Measurements from ENCODE around the gene EXOC2. TPM values are rescaled to one million over a fixed set of nuclear protein-coding genes. Genes with fewer than 3 reads are reported as not detected.

Gene EXOC2
- total RNA-seq, 3 donors from 2014 or later (not counting 1 experiment from before 2014, with no cell fraction given), result 22.1 to 30.8 (median 26.5) TPM

DNA sequence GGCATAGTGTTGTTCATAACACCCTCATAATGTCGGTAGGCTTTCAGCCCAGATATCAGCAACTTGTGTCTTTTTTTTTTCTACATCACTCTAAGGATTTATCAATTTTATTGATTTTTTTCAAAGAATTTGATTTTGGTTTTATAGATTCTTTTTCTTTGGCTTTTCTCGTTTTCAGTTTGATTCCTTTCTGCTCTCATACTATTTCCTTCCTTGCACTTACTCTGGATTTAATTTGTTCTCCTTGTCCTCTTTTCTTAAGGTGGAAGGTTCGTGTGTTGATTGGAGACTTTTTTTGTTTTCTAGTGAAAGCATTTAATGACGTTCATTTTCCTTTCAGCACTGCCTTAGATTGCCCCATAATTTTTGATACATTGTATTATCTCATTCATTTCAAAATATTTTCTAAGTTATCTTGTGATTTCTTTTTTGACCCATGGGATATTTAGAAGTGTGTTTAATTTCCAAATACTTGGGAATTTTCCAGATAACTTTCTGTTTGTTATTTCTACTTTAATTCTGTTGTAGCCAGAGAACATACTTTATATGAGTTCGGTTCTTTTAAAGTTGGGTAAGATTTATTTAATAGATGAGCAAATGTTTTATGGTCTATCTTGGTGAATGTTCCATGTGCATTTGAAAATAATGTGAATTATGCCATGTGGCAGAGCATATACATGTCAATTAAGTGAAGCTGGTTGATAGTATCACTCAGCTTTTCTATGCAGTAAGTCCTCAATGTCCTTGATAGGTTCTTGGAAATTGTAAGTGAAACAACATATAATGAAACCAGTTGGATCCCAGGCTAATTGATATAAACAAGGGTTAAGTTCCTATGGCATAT, 238.6 kb downstream of the EXOC2 start:
- no peaks in the 10 kb centered on the region for H3K9me3 Mint-ChIP-seq
- DNase-seq (no peak), ATAC-seq (no peak)
- H3K36me3 Mint-ChIP-seq, result no peaks in the 10 kb centered on the region
- no peak overlapping the region for H3K4me3 Mint-ChIP-seq
- TF ChIP-seq, protein P1, sequence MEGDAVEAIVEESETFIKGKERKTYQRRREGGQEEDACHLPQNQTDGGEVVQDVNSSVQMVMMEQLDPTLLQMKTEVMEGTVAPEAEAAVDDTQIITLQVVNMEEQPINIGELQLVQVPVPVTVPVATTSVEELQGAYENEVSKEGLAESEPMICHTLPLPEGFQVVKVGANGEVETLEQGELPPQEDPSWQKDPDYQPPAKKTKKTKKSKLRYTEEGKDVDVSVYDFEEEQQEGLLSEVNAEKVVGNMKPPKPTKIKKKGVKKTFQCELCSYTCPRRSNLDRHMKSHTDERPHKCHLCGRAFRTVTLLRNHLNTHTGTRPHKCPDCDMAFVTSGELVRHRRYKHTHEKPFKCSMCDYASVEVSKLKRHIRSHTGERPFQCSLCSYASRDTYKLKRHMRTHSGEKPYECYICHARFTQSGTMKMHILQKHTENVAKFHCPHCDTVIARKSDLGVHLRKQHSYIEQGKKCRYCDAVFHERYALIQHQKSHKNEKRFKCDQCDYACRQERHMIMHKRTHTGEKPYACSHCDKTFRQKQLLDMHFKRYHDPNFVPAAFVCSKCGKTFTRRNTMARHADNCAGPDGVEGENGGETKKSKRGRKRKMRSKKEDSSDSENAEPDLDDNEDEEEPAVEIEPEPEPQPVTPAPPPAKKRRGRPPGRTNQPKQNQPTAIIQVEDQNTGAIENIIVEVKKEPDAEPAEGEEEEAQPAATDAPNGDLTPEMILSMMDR (IDR thresholded peaks at IDR 0.05), result no peak
- H3K27me3 Mint-ChIP-seq (ENCODE audit: low read depth in 2 of 2), result peaks cover 0 to 1% of the 10 kb centered on the region in 2 donors
- no peak overlapping the region for H3K27ac ChIP-seq (ENCODE audit: low read length)
- H3K36me3 ChIP-seq (ENCODE audit: control insufficient read depth, insufficient read depth, low read length), result no peaks in the 10 kb centered on the region
- no peaks in the 10 kb centered on the region for H3K27me3 ChIP-seq (ENCODE audit: control insufficient read depth, insufficient read depth, low read length)
- 100% methylated on average over 1 of the region's 5 CpGs for WGBS (ENCODE audit: insufficient coverage)
- intact Hi-C loops (cut with micrococcal nuclease), result no loop called here
- H3K27ac Mint-ChIP-seq, result no peak overlapping the region
- H3K4me3 ChIP-seq (ENCODE audit: low read length), result no peak overlapping the region
- H3K4me1 Mint-ChIP-seq, result no peaks in the 10 kb centered on the region
- H3K9me3 ChIP-seq (ENCODE audit: control insufficient read depth, insufficient read depth, low read length), result no peaks in the 10 kb centered on the region
- H3K4me1 ChIP-seq (ENCODE audit: control insufficient read depth, insufficient read depth, low read length), result no peaks in the 10 kb centered on the region

DNA sequence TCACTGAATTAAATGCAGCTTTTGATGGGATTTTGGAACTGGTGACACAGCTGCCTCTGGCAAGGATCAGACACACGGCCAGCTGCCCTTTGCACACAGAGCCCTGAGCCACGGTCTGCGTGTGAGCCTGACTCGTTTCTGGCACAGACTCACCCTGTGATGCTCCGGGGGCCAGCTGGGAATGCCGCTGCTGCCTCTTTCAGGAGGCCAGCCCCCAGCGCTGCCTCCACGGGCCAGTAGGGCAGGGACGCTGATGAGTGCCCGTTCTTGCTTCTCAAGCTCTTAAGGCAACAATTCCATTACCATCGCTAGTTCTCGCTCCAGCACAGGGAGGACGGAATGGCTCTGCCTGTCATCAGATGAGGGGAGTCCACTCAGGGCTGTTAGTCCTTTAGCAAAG, 239.8 kb downstream of the EXOC2 start:
- H3K4me1 ChIP-seq (ENCODE audit: control insufficient read depth, insufficient read depth, low read length), result no peaks in the 10 kb centered on the region
- DNase-seq (no peak), ATAC-seq (no peak)
- TF ChIP-seq, protein P1 (IDR thresholded peaks at IDR 0.05), result no peak
- no peak overlapping the region for H3K27ac ChIP-seq (ENCODE audit: low read length)
- no peaks in the 10 kb centered on the region for H3K9me3 ChIP-seq (ENCODE audit: control insufficient read depth, insufficient read depth, low read length)
- H3K4me3 ChIP-seq (ENCODE audit: low read length), result no peak overlapping the region
- no peaks in the 10 kb centered on the region for H3K36me3 Mint-ChIP-seq
- no peak overlapping the region for H3K4me3 Mint-ChIP-seq
- H3K36me3 ChIP-seq (ENCODE audit: control insufficient read depth, insufficient read depth, low read length), result no peaks in the 10 kb centered on the region
- H3K27me3 Mint-ChIP-seq (ENCODE audit: low read depth in 2 of 2), result no peaks in the 10 kb centered on the region
- 85% methylated on average over 13 of the region's 13 CpGs for WGBS (ENCODE audit: insufficient coverage)
- no peaks in the 10 kb centered on the region for H3K9me3 Mint-ChIP-seq
- H3K27me3 ChIP-seq (ENCODE audit: control insufficient read depth, insufficient read depth, low read length), result no peaks in the 10 kb centered on the region
- intact Hi-C loops (cut with micrococcal nuclease), result no loop called here
- H3K4me1 Mint-ChIP-seq, result no peaks in the 10 kb centered on the region
- H3K27ac Mint-ChIP-seq, result no peak overlapping the region

DNA sequence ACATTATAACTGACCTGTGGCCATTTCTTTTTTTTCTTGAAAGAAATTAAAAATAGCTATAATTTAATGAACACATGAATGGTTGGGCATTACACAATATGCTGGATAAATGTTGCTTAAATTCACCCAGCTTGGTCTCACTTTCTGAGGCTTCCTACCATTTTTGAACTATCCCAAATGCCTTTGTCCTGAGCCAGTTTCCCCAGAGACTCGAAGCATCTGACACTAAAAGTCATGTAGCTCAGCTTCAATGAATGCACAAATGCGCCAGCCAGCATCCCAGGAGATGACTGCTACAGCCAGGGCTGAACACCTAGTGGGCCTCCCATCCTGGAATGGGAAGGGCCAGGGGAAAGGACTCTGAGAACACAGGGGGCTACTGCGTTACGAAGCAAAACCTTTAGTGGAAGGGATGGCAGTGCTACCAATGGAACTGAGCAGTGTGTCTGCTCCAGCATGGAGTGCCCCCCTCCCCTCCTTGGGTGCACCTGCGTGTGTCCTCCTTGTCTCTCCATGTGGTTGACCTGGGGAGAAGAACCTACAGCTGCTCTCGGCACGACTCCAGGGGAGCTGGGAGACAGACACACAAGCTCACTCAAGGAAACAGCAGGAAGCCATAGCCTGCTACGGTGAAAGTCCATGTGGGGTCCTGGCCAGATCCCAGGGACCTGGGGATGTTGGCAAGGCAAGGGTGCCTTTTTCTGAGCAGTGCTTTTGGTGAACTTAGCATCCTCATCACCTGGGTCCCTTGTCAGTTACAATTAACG, 240.5 kb downstream of the EXOC2 start:
- TF ChIP-seq, protein P1 (IDR thresholded peaks at IDR 0.05), result no peak
- H3K36me3 Mint-ChIP-seq, result no peaks in the 10 kb centered on the region
- H3K4me1 Mint-ChIP-seq, result no peaks in the 10 kb centered on the region
- no peak for ATAC-seq
- Histone ChIP-seq H3K4me1 (ENCODE audit: control insufficient read depth, insufficient read depth, low read length) (peaks cover 6% of the 10 kb centered on the region), H3K36me3 (ENCODE audit: control insufficient read depth, insufficient read depth, low read length) (no peaks in the 10 kb centered on the region), H3K27ac (ENCODE audit: low read length) (no peak overlapping the region), H3K9me3 (ENCODE audit: control insufficient read depth, insufficient read depth, low read length) (no peaks in the 10 kb centered on the region), H3K27me3 (ENCODE audit: control insufficient read depth, insufficient read depth, low read length) (no peaks in the 10 kb centered on the region), H3K4me3 (ENCODE audit: low read length) (no peak overlapping the region)
- no peak overlapping the region for H3K4me3 Mint-ChIP-seq
- H3K9me3 Mint-ChIP-seq, result no peaks in the 10 kb centered on the region
- 95% methylated on average over 9 of the region's 9 CpGs for WGBS (ENCODE audit: insufficient coverage)
- H3K27me3 Mint-ChIP-seq (ENCODE audit: low read depth in 2 of 2), result no peaks in the 10 kb centered on the region
- DNase-seq, result no peak
- no peak overlapping the region for H3K27ac Mint-ChIP-seq
- intact Hi-C loops (cut with micrococcal nuclease), result no loop called here

Data from natural killer cell (primary cell).